Endothelial cell of umbilical vein (primary cell): Measurements from ENCODE around the gene SMAD6. TPM values are rescaled to one million over a fixed set of nuclear protein-coding genes. Genes with fewer than 3 reads are reported as not detected.

ENCODE experiments used
- BruUV-seq: library from RNA; stranded (reverse); fragments of 400-500 nt; replicated peaks from 2 replicates; lab custom pipeline; 2021; lab: Mats Ljungman, UMichigan
- CTCF ChIA-PET: fragments of 300-600, 350-600 bp; sonication (Branson Sonifier 250); formaldehyde crosslinking; loops from one replicate; lab custom pipeline; 2021; ENCODE audit warnings: antibody characterized with exemption, inconsistent platforms; lab: Charles Lee
- POLR2A ChIA-PET: fragments of 300-600, 350-600 bp; sonication (Branson Sonifier 250); formaldehyde crosslinking; loops from one replicate; lab custom pipeline; 2021; ENCODE audit warnings: antibody characterized with exemption, inconsistent platforms; lab: Charles Lee
- DNase-seq: peaks from one replicate; pipeline ENCODE4 v3.0.0-alpha.2; 2011; ENCODE audit warnings: low read depth, low spot score
- FAIRE-seq: peaks from 2 replicates; lab custom pipeline; 2011; peaks lifted over from hg19 to GRCh38; lab: Jason Lieb, UNC
- H2AFZ ChIP-seq: 2 replicates; pipeline ENCODE4 v1.6.0; 2012; ENCODE audit warnings: low read depth, low read length, control low read depth, inconsistent platforms
- H3K27ac ChIP-seq: 2 replicates; pipeline ENCODE4 v1.5.1; 2011; ENCODE audit warnings: low read depth, mild to moderate bottlenecking, control low read depth, low read length, moderate library complexity; ENCODE audit not compliant: insufficient read depth
- H3K27me3 ChIP-seq, 2 experiments: 2 replicates each; pipeline versions ENCODE4 v1.6.0 to v1.6.1; 2011; ENCODE audit warnings: low read length in 2 of 2, mixed read lengths in 1 of 2; ENCODE audit not compliant: control insufficient read depth in 2 of 2, insufficient read depth in 2 of 2
- H3K36me3 ChIP-seq, 2 experiments: 2 replicates in 1 of 2; 3 replicates in 1 of 2; pipeline ENCODE4 v1.5.1; 2011; ENCODE audit warnings: low read length in 2 of 2, mild to moderate bottlenecking in 1 of 2, moderate library complexity in 1 of 2; ENCODE audit not compliant: control insufficient read depth in 2 of 2, insufficient read depth in 2 of 2; ENCODE audit errors: extremely low read depth in 1 of 2
- H3K4me1 ChIP-seq: 3 replicates; pipeline ENCODE4 v1.5.1; 2011; ENCODE audit warnings: mild to moderate bottlenecking, low read length; ENCODE audit not compliant: control insufficient read depth, insufficient read depth; ENCODE audit errors: extremely low read depth
- H3K4me2 ChIP-seq: 2 replicates; pipeline ENCODE4 v1.6.1; 2011; ENCODE audit warnings: low read length, control low read depth, mixed read lengths; ENCODE audit not compliant: insufficient read depth
- H3K4me3 ChIP-seq, 3 experiments: fragments of 200-600 bp in 1 of 3; sonication (generic), shearing (Covaris generic) in 1 of 3; replicated peaks in 1 of 3; 2 replicates each; pipeline ENCODE4 v1.5.1; 2011 to 2016; ENCODE audit warnings: control low read depth in 3 of 3, low read length in 3 of 3, mild to moderate bottlenecking in 2 of 3, inconsistent platforms in 1 of 3, low read depth in 1 of 3, moderate library complexity in 1 of 3; ENCODE audit not compliant: insufficient read depth in 1 of 3
- H3K79me2 ChIP-seq: 2 replicates; pipeline ENCODE4 v1.6.0; 2012; ENCODE audit warnings: low read length, inconsistent platforms; ENCODE audit not compliant: control insufficient read depth, insufficient read depth
- H3K9ac ChIP-seq: replicated peaks from 2 replicates; pipeline ENCODE3; 2011; ENCODE audit warnings: low read length, control low read depth; ENCODE audit not compliant: insufficient read depth; ENCODE audit errors: extremely low read depth
- H3K9me1 ChIP-seq: replicated peaks from 3 replicates; pipeline ENCODE4 v1.6.0; 2011; ENCODE audit warnings: mild to moderate bottlenecking, low read length; ENCODE audit not compliant: control insufficient read depth, insufficient read depth; ENCODE audit errors: extremely low read depth
- H3K9me3 ChIP-seq: replicated peaks from 2 replicates; pipeline ENCODE4 v1.5.1; 2012; ENCODE audit warnings: low read length, inconsistent platforms; ENCODE audit not compliant: control insufficient read depth, insufficient read depth
- H4K20me1 ChIP-seq: replicated peaks from 2 replicates; pipeline ENCODE3; 2011; ENCODE audit warnings: mild to moderate bottlenecking, low read length; ENCODE audit not compliant: control insufficient read depth, insufficient read depth; ENCODE audit errors: extremely low read depth
- EZH2 ChIP-seq: IDR thresholded peaks from 2 replicates; pipeline ENCODE4 v1.6.1; 2012; ENCODE audit warnings: borderline replicate concordance, low read depth, mild to moderate bottlenecking, moderate library complexity, low read length, inconsistent platforms; ENCODE audit not compliant: severe bottlenecking
- FOS ChIP-seq: IDR thresholded peaks from 2 replicates; pipeline ENCODE4 v1.6.1; 2011; ENCODE audit warnings: mild to moderate bottlenecking, low read length, moderate library complexity, borderline replicate concordance; ENCODE audit not compliant: insufficient read depth
- GATA2 ChIP-seq: IDR thresholded peaks from 2 replicates; pipeline ENCODE4 v1.7.0; 2011; ENCODE audit warnings: low read depth, mild to moderate bottlenecking, moderate library complexity, mixed read lengths, low read length; ENCODE audit not compliant: insufficient read length, insufficient read depth
- JUN ChIP-seq: IDR thresholded peaks from 2 replicates; pipeline ENCODE4 v1.6.1; 2011; ENCODE audit warnings: borderline replicate concordance, low read depth; ENCODE audit not compliant: insufficient read length, insufficient read depth
- MYC ChIP-seq: IDR thresholded peaks from one replicate; pipeline ENCODE4 v1.6.1; 2011; ENCODE audit warnings: mild to moderate bottlenecking, low read depth, low read length
- POLR2A ChIP-seq: IDR thresholded peaks from 2 replicates; pipeline ENCODE4 v1.6.1; 2012; ENCODE audit warnings: low read depth, mild to moderate bottlenecking, control low read depth, low read length
- POLR2AphosphoS5 ChIP-seq: IDR thresholded peaks from 2 replicates; pipeline ENCODE4 v1.6.1; 2012; ENCODE audit warnings: low read depth, mild to moderate bottlenecking, control low read depth, low read length, moderate library complexity; ENCODE audit not compliant: insufficient read depth
- dilution Hi-C: fragments of 300-500 bp; cut with MboI; formaldehyde crosslinking; loops from one replicate; pipeline ENCODE4 v1.15.0; 2019; ENCODE audit warnings: low sequenced_read_pairs; ENCODE audit not compliant: extremely low pct_ligation_motif_present
- intact Hi-C: fragments of 100-400 bp; cut with micrococcal nuclease; formaldehyde crosslinking; loops from one replicate; pipeline ENCODE4 v1.10.0; 2022
- polyA plus RNA-seq, 4 experiments: library from polyadenylated mRNA; depleted of rRNA in 3 of 4; stranded (reverse) in 3 of 4; unstranded in 1 of 4; fragments of >200 nt; gene quantifications; 2 replicates each; pipeline versions ENCODE4 v1.2.1 to v1.2.3, GENCODE V29; 2011 to 2012; ENCODE audit warnings: missing spikeins in 1 of 4
- total RNA-seq: library from RNA; stranded (reverse); gene quantifications from 2 replicates; pipeline ENCODE4 v1.2.3, GENCODE V29; 2021
- TF ChIP-seq, protein P1 (sequence below), 2 donors: IDR thresholded peaks; 1 replicate in 1 of 2; 2 replicates in 1 of 2; pipeline ENCODE4 v1.5.1; 2011; ENCODE audit warnings: low read length in 2 of 2, mild to moderate bottlenecking in 2 of 2, moderate library complexity in 2 of 2, control low read depth in 1 of 2, inconsistent platforms in 1 of 2, low read depth in 1 of 2; ENCODE audit not compliant: insufficient read depth in 1 of 2; ENCODE audit errors: extremely low read depth in 1 of 2
- TF ChIP-seq, protein P2 (sequence below): IDR thresholded peaks from 2 replicates; pipeline ENCODE4 v1.6.1; 2011; ENCODE audit not compliant: insufficient read depth, insufficient read length

Gene SMAD6
- total and polyA plus RNA-seq, 2 donors (not counting 3 experiments of a cell fraction or from before 2014, with no cell fraction given), result 7.3 to 12.5 TPM

DNA sequence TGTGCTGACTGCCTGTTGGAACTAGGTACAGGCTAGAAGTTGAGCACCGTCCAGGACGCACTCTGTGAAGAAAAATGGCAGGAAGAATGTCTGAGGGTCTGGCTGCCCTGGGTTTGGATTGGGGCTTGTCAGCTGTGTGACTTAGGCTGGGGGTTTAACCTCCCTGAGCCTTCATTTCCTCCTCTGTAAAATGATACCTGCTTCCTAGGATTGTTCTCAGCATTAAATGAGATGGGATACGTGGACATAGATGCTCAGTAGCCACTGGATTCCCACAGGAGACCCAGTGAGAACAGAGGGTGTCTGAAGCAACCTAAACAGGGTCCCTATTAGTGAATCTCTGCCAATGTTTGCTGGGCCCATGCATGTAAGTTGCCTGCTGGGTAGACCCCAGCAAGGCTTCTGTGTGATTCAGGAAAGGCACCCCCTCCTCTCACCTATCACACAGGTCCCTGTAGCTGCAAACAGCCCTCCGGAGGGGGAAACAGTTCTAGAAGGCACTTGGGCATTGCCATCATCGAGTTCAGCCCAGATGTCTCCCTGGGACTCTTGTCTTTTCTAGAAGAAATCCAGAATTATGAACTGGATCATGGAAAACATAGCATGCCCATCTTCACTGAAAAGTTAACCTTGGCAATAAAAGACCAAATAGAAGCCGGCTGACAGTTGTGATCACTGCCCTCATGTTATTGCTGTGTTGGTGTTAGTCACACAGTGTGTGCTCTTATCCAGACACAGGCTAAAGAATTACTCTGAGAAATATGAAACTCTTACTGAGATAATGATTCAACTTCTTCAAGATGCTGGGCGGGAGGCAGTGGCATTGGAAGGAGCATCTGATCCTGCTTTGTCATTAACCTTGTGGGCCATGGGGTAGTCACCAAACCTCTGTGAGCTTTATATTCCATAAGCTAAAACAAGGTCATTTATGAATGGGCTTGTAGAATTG lies 64.5 kb downstream of the SMAD6 start:
- Histone ChIP-seq H3K4me1 (peaks cover 58% of the 10 kb centered on the region), H3K27me3 (no peaks in the 10 kb centered on the region), H4K20me1 (no peaks in the 10 kb centered on the region), H3K36me3 (no peaks in the 10 kb centered on the region), H3K9me3 (no peaks in the 10 kb centered on the region), H3K27ac (peak overlapping the region; percentile 84), H3K9me1 (no peaks in the 10 kb centered on the region), H2AFZ (no peak overlapping the region), H3K4me2 (peak overlapping the region; percentile 48), H3K9ac (peak overlapping the region; percentile 52), H3K79me2 (peaks cover 10% of the 10 kb centered on the region), H3K4me3 (no peak overlapping the region)
- dilution Hi-C loops (no loop called here), intact Hi-C loops (loop anchor here (1.0 to 2.0 kb wide), 3 partner anchors 8 to 65 kb away; no protein-coding TSS in a partner anchor)
- DNase-seq, result no peak
- FAIRE-seq, result peak; percentile 68
- BruUV-seq, result no TSS peak
- TF ChIP-seq MYC (no peak), FOS (no peak), POLR2A (no peak), JUN (no peak), EZH2 (no peak), GATA2 (no peak), POLR2AphosphoS5 (no peak)
- TF ChIP-seq, protein P1, sequence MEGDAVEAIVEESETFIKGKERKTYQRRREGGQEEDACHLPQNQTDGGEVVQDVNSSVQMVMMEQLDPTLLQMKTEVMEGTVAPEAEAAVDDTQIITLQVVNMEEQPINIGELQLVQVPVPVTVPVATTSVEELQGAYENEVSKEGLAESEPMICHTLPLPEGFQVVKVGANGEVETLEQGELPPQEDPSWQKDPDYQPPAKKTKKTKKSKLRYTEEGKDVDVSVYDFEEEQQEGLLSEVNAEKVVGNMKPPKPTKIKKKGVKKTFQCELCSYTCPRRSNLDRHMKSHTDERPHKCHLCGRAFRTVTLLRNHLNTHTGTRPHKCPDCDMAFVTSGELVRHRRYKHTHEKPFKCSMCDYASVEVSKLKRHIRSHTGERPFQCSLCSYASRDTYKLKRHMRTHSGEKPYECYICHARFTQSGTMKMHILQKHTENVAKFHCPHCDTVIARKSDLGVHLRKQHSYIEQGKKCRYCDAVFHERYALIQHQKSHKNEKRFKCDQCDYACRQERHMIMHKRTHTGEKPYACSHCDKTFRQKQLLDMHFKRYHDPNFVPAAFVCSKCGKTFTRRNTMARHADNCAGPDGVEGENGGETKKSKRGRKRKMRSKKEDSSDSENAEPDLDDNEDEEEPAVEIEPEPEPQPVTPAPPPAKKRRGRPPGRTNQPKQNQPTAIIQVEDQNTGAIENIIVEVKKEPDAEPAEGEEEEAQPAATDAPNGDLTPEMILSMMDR (IDR thresholded peaks at IDR 0.05; ENCODE audit: extremely low read depth in 1 of 2, insufficient read depth in 1 of 2, low read depth in 1 of 2, low read length in 2 of 2), result no peak
- TF ChIP-seq, protein P2, sequence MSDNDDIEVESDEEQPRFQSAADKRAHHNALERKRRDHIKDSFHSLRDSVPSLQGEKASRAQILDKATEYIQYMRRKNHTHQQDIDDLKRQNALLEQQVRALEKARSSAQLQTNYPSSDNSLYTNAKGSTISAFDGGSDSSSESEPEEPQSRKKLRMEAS, result no peak
- CTCF ChIA-PET, result interaction anchor here (0.9 to 1.6 kb wide), 8 partner anchors 12 to 162 kb away, joined by 3 to 6 read pairs (median 4); partner anchors contain the start of gene SMAD6
- POLR2A ChIA-PET, result no interaction called here
